Measurements from ENCODE around the gene C2orf72.
"Not testable (repeated sequence)": the region's sequence is repeated elsewhere in the genome, so short reads cannot be mapped to it uniquely, and the experiment has no call there.

Gene C2orf72

GRCh38 chr2:231043796-231044195 lies 6.5 kb downstream of the C2orf72 start:
- no peak for DNase-seq (ENCODE audit: low read depth in 2 of 2)

GRCh38 chr2:231046916-231047273 lies 9.6 kb downstream of the C2orf72 start:
- no peak for DNase-seq (ENCODE audit: low read depth in 2 of 2)

- DNase-seq (ENCODE audit: low read depth in 2 of 2) = no peak
Measured at GRCh38 chr2:231047274-231047922, 10.1 kb downstream of the C2orf72 start.

- no peak for DNase-seq (ENCODE audit: low read depth in 2 of 2)
Measured at GRCh38 chr2:231047923-231048915, 10.9 kb downstream of the C2orf72 start.

GRCh38 chr2:231049286-231050017 lies 12.1 kb downstream of the C2orf72 start:
- no peak for DNase-seq (ENCODE audit: low read depth in 2 of 2)

- DNase-seq (ENCODE audit: low read depth in 2 of 2) = no peak
Measured at GRCh38 chr2:231050018-231050901, 12.9 kb downstream of the C2orf72 start.

- DNase-seq (ENCODE audit: low read depth in 2 of 2) = no peak
Measured at GRCh38 chr2:231051116-231051515, 13.8 kb downstream of the C2orf72 start.

GRCh38 chr2:231052494-231053451 lies 15.4 kb downstream of the C2orf72 start:
- DNase-seq (ENCODE audit: low read depth in 2 of 2) = peak; percentile 58 to 68

- no peak for DNase-seq (ENCODE audit: low read depth in 2 of 2)
Measured at GRCh38 chr2:231053846-231054245, 16.5 kb downstream of the C2orf72 start.

GRCh38 chr2:231056453-231057416 lies 19.4 kb downstream of the C2orf72 start, which contains the start of gene PSMD1:
PSMD1 (plus strand) TSS chr2:231056867; CDS start chr2:231057026, 159 bp downstream.
- DNase-seq (ENCODE audit: low read depth in 2 of 2) = peak; percentile 83 to 89

- no peak for DNase-seq (ENCODE audit: low read depth in 2 of 2)
Measured at GRCh38 chr2:231057590-231057989, 20.3 kb downstream of the C2orf72 start.

- no peak for DNase-seq (ENCODE audit: low read depth in 2 of 2)
Measured at GRCh38 chr2:231058761-231059550, 21.6 kb downstream of the C2orf72 start.

GRCh38 chr2:231059756-231060155 lies 22.4 kb downstream of the C2orf72 start:
- no peak for DNase-seq (ENCODE audit: low read depth in 2 of 2)

- DNase-seq (ENCODE audit: low read depth in 2 of 2) = no peak
Measured at GRCh38 chr2:231062776-231063175, 25.5 kb downstream of the C2orf72 start.

- no peak for DNase-seq (ENCODE audit: low read depth in 2 of 2)
Measured at GRCh38 chr2:231063347-231063746, 26.0 kb downstream of the C2orf72 start.

GRCh38 chr2:231065966-231066365 lies 28.6 kb downstream of the C2orf72 start:
- no peak for DNase-seq (ENCODE audit: low read depth in 2 of 2)

- not testable (repeated sequence) for DNase-seq (ENCODE audit: low read depth in 2 of 2)
Measured at GRCh38 chr2:231067531-231067930, 30.2 kb downstream of the C2orf72 start.
